BE2C (cell line): ENCODE measurements around the gene NIPAL1.
"Not testable (repeated sequence)": the region's sequence is repeated elsewhere in the genome, so short reads cannot be mapped to it uniquely, and the experiment has no call there.

Experiments
- DNase-seq: peaks from one replicate; pipeline ENCODE4 v3.0.0-alpha.2; 2020
- H3K27me3 ChIP-seq: fragments of 250-450 bp; sonication (Bioruptor Pico); 2 replicates; pipeline ENCODE4 v1.5.1; 2020; ENCODE audit warnings: mild to moderate bottlenecking
- H3K36me3 ChIP-seq: fragments of 250-450 bp; sonication (Bioruptor Pico); 2 replicates; pipeline ENCODE4 v1.5.1; 2020; ENCODE audit warnings: mild to moderate bottlenecking
- H3K4me1 ChIP-seq: fragments of 250-450 bp; sonication (Bioruptor Pico); 2 replicates; pipeline ENCODE4 v1.5.1; 2020
- H3K4me3 ChIP-seq: 2 replicates; pipeline ENCODE4 v1.5.1; 2011; ENCODE audit warnings: low read depth, low read length
- H3K9me3 ChIP-seq: fragments of 250-450 bp; sonication (Bioruptor Pico); 2 replicates; pipeline ENCODE4 v1.5.1; 2020
- CTCF ChIP-seq: IDR thresholded peaks from 2 replicates; pipeline ENCODE4 v1.5.1; 2012; ENCODE audit warnings: mild to moderate bottlenecking, low read depth, low read length

NIPAL1 gene

DNA sequence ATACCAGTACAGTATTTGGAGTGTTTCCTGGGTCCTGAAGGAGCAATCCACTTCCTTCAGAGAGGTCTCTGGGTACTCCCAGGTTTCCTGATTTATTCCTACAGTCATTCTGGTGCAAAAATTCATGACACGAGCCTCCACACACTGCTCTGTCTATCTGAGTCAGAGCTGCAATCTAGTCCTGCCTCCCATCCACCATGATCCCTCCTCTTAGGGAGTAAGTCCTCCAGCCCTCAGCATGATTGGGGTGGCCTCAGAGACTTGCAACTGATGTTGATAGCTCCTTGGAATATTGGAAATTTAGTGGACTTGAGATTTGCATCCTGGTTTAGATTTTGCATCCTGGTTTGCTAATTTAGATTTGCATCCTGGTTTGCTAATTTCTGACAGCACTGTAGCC, 20.6 kb upstream of the NIPAL1 start:
- H3K4me1 ChIP-seq, result no peaks in the 10 kb centered on the region
- no peak for TF ChIP-seq CTCF

DNA sequence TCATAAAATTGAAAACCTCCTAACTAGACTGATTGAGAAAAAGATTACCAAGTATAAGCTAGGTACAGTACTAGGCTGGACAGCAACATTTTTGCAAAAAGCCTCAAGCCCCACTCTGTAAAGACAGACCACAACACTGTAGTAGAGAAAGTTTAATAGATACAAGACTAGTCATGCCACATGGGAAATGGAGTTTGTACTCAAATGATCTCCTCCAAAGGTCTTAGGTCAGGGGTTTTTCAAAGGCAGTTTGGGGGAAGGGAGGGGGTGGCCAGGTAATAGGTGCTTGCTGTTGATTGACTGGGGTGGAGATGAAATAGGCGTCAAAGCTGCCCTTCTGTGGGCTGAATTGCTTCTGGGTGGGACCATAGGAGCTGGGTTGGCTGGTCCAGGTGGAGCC, 14.3 kb upstream of the NIPAL1 start:
- Histone ChIP-seq H3K4me1 (no peaks in the 10 kb centered on the region), H3K27me3 (no peaks in the 10 kb centered on the region), H3K9me3 (no peaks in the 10 kb centered on the region), H3K4me3 (no peak overlapping the region), H3K36me3 (no peaks in the 10 kb centered on the region)
- no peak for TF ChIP-seq CTCF
- no peak for DNase-seq

More for the DNA sequence above, 20.6 kb upstream of the NIPAL1 start:
- no peaks in the 10 kb centered on the region for H3K9me3 ChIP-seq
- H3K27me3 ChIP-seq, result no peaks in the 10 kb centered on the region
- DNase-seq, result no peak
- no peak overlapping the region for H3K4me3 ChIP-seq
- H3K36me3 ChIP-seq, result no peaks in the 10 kb centered on the region

DNA sequence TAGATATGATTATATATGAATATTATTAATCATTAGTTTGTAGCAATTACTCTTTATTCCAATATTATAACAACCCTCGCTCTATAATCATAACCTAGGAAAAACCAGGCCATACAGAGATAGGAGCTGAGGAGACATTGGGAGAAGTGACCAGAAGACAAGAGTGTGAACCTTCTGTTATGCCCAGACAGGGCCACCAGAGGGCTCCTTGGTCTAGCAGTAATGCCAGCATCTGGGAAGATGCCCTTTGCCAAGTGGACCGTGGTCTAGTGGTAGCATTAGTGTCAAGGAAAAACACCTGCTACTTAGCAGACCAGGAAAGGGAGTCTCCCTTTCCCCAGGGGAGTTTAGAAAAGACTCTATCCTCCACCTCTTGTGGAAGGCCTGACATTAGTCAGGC, 13.0 kb upstream of the NIPAL1 start:
- TF ChIP-seq CTCF, result peak; percentile 58
- not testable (repeated sequence) for H3K4me3 ChIP-seq, H3K36me3 ChIP-seq, H3K4me1 ChIP-seq, H3K27me3 ChIP-seq, H3K9me3 ChIP-seq
- DNase-seq, result peak; percentile 66

- TF ChIP-seq CTCF, result no peak
Observed at GRCh38 chr4:48005781-48006180, 10.8 kb upstream of the NIPAL1 start.

GRCh38 chr4:48008021-48008596, 8.5 kb upstream of the NIPAL1 start:
- H3K4me1 ChIP-seq, result no peaks in the 10 kb centered on the region
- H3K4me3 ChIP-seq, result no peak overlapping the region
- no peak for DNase-seq
- H3K27me3 ChIP-seq, result no peaks in the 10 kb centered on the region
- TF ChIP-seq CTCF, result no peak
- H3K9me3 ChIP-seq, result no peaks in the 10 kb centered on the region
- no peaks in the 10 kb centered on the region for H3K36me3 ChIP-seq

More at GRCh38 chr4:48005781-48006180, 10.8 kb upstream of the NIPAL1 start:
- Histone ChIP-seq H3K4me1 (no peaks in the 10 kb centered on the region), H3K9me3 (no peaks in the 10 kb centered on the region), H3K4me3 (no peak overlapping the region), H3K27me3 (no peaks in the 10 kb centered on the region), H3K36me3 (no peaks in the 10 kb centered on the region)
- DNase-seq, result no peak

GRCh38 chr4:48010906-48011305, 5.7 kb upstream of the NIPAL1 start:
- H3K9me3 ChIP-seq, H3K4me1 ChIP-seq, H3K4me3 ChIP-seq, DNase-seq, H3K27me3 ChIP-seq, H3K36me3 ChIP-seq: not testable (repeated sequence)

GRCh38 chr4:48011722-48012121, 4.8 kb upstream of the NIPAL1 start:
- Histone ChIP-seq H3K36me3 (no peaks in the 10 kb centered on the region), H3K9me3 (no peaks in the 10 kb centered on the region), H3K27me3 (peaks cover under 1% of the 10 kb centered on the region), H3K4me1 (no peaks in the 10 kb centered on the region), H3K4me3 (no peak overlapping the region)
- no peak for DNase-seq
- no peak for TF ChIP-seq CTCF
